ENCODE data around the gene RFC1.

RFC1 gene

DNA sequence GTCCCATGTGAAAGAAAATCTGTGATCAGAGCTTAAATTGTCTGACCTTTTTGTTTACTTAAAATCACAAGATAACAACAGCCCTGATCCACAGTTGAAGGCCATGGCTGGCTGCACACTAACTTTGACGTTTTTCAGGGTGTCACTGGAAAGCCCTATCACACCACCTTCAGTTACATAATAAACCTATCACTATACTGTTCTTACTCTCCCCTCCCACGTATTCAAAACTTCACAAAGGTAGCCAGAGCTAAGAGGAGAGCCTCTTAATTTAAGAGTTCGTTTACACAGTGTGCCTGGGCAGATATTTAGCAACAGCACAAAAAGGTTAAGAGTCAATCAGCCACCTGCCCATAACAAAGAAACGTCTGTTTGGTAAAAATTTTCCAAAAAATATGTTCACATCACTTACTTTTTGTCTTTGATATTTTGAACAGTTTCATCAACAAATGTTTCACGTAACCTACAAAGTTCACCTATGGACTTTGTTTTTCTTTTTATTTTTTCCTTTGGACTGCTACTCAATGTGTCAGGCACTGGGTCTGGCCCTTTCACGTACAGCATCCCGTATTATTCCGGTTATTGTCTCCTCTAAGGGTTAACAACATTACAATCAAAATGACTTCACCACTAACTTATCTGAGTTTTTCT lies 25.0 kb downstream of the RFC1 start:
- CTCF ChIA-PET: interaction anchor here (1.0 to 1.4 kb wide), 3 partner anchors 11 to 16 kb away, joined by 3 to 10 read pairs (median 3); no protein-coding TSS in a partner anchor
- POLR2A ChIA-PET: interaction anchor here (0.5 kb wide), 1 partner anchor 16 kb away, joined by 3 read pairs; no protein-coding TSS in a partner anchor
- TF ChIP-seq, protein P1, sequence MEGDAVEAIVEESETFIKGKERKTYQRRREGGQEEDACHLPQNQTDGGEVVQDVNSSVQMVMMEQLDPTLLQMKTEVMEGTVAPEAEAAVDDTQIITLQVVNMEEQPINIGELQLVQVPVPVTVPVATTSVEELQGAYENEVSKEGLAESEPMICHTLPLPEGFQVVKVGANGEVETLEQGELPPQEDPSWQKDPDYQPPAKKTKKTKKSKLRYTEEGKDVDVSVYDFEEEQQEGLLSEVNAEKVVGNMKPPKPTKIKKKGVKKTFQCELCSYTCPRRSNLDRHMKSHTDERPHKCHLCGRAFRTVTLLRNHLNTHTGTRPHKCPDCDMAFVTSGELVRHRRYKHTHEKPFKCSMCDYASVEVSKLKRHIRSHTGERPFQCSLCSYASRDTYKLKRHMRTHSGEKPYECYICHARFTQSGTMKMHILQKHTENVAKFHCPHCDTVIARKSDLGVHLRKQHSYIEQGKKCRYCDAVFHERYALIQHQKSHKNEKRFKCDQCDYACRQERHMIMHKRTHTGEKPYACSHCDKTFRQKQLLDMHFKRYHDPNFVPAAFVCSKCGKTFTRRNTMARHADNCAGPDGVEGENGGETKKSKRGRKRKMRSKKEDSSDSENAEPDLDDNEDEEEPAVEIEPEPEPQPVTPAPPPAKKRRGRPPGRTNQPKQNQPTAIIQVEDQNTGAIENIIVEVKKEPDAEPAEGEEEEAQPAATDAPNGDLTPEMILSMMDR (IDR thresholded peaks at IDR 0.05; ENCODE audit: control extremely low read depth, extremely low read depth, low read depth, missing control alignments): no peak
- no peak for DNase-seq (ENCODE audit: extremely low spot score)

DNA sequence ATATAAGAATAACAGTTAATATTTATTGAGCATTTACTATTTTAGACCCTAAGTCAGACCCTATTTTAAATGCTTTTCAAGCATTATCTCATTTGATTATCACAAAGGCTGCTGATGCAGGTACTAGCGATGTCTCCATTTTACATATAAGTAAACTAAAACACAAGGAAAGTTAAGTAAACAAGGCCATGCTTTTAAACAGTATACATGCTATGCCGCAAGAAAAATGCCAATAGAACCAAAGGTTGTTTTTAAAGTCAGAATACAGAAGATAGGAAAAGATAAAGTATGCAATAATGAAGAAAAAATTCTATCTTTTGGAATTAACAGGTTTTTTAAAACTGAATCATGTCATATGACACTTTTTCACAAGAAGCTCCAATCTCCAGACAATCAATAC lies 26.2 kb downstream of the RFC1 start:
- CTCF ChIA-PET: interaction anchor here (1.1 to 1.4 kb wide), 2 partner anchors 12 to 18 kb away, joined by 3 to 10 read pairs; no protein-coding TSS in a partner anchor
- POLR2A ChIA-PET: no interaction called here

DNA sequence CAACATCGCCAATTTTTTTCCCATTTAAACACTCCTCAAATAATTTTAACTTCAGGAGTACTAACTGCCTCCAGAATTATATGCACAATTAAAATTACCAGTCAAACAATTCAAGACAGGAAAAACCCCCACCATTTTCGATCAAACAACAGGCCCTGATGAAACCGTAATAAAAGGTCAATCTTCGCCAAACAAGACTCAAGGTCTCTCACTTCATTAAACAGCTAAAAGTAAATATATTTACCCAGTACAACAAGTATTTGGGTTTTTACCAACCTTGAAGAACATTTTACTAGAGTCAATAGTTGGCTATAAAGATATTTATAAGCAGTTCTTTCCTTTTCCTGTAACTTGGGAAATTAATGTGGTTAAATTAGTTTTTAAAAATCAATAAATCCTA lies 28.3 kb downstream of the RFC1 start:
- CTCF ChIA-PET: no interaction called here
- TF ChIP-seq, protein P1 (IDR thresholded peaks at IDR 0.05; ENCODE audit: control extremely low read depth, extremely low read depth, low read depth, missing control alignments): no peak
- DNase-seq (ENCODE audit: extremely low spot score): no peak
- POLR2A ChIA-PET: no interaction called here

More for the DNA sequence above, 26.2 kb downstream of the RFC1 start:
- TF ChIP-seq, protein P1 (IDR thresholded peaks at IDR 0.05; ENCODE audit: control extremely low read depth, extremely low read depth, low read depth, missing control alignments): no peak
- no peak for DNase-seq (ENCODE audit: extremely low spot score)

DNA sequence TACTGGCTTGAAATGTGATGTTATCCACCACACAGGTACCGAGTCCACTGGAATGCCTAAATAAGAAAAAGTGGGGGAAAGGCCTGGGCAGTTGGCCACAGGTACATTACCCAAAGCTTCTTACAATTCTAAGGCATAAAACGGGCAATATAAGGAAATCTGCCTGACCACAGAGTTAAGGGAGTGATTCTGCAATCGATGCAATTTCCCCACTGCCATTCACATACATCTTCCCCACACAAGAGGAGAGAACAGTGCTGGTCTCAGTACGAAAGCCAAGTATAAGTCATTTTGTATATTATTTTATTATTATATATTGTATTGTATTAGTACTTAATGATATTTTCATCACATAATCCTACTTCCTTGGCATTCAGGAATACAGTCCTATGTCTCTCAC lies 30.6 kb downstream of the RFC1 start:
- CTCF ChIA-PET: no interaction called here
- POLR2A ChIA-PET: no interaction called here
- no peak for DNase-seq (ENCODE audit: extremely low spot score)
- TF ChIP-seq, protein P1 (IDR thresholded peaks at IDR 0.05; ENCODE audit: control extremely low read depth, extremely low read depth, low read depth, missing control alignments): no peak

DNA sequence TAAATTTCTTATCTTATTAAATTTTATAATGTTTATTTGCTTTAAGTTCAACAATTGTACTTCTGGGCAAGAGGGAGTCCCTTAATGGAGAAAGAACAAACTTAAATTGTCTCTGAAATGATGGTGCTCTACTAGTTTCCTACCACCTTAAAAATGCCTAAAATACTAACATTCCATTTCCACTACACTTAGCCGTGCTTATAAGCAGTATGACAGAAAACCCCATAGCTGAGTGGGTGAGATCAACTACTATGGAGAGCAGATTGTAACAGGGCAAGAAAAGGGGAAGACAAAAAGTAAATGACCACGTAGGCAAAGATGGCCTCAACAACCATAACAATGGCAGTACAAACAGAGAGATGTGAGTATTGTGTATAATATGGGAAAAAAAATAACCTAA lies 35.0 kb downstream of the RFC1 start:
- ChIA-PET CTCF (interaction anchor here (1.4 kb wide), 1 partner anchor 10 kb away, joined by 3 read pairs; no protein-coding TSS in a partner anchor), POLR2A (no interaction called here)
- TF ChIP-seq, protein P1 (IDR thresholded peaks at IDR 0.05; ENCODE audit: control extremely low read depth, extremely low read depth, low read depth, missing control alignments): no peak
- DNase-seq (ENCODE audit: extremely low spot score): no peak

DNA sequence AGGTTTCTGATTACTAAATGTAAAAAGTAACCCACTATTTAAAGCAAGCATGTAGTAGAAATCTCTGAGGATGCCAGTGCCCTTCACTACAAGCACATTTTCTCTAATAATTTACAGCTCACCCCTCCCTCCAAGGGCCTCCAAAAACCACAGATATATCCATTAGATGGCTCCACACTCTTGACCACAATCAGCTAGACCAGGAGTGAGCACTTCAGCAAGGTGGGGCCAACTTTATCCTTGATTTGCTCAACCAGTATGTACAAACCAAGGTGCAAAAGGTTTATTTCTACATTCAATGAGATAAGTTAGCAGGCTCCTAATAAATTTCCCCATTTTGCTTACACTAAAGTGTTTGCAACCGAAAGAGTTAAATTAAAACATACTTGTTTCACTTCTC lies 35.8 kb downstream of the RFC1 start:
- TF ChIP-seq, protein P1 (IDR thresholded peaks at IDR 0.05; ENCODE audit: control extremely low read depth, extremely low read depth, low read depth, missing control alignments): no peak
- ChIA-PET POLR2A (interaction anchor here (0.7 kb wide), 1 partner anchor 226 kb away, joined by 3 read pairs; no protein-coding TSS in a partner anchor), CTCF (interaction anchor here (1.4 kb wide), 1 partner anchor 10 kb away, joined by 3 read pairs; no protein-coding TSS in a partner anchor)
- no peak for DNase-seq (ENCODE audit: extremely low spot score)
